Measurements from ENCODE around the gene TNFRSF25. TPM values are rescaled to one million over a fixed set of nuclear protein-coding genes. Genes with fewer than 3 reads are reported as not detected.

TNFRSF25 gene
- total RNA-seq, 1 experiment from 2014 or later = 19.4 TPM

- TF ChIP-seq CTCF (conservative IDR thresholded peaks at IDR 0.05) = peak; percentile 98
- H3K27ac ChIP-seq (ENCODE audit: insufficient read length, low read depth, low read length) = no peak overlapping the region
- no peak overlapping the region for H2BK20ac ChIP-seq (ENCODE audit: low read depth, low read length, poor library complexity, severe bottlenecking)
- no peak overlapping the region for H3K4ac ChIP-seq (ENCODE audit: low read depth, low read length)
- H3K27me3 Mint-ChIP-seq (ENCODE audit: low read depth) = peaks cover 5% of the 10 kb centered on the region
- H3K36me3 Mint-ChIP-seq (ENCODE audit: insufficient read depth in 1 of 3, low read depth in 3 of 3) = peaks cover 0 to 3% (median 3%) of the 10 kb centered on the region in 3 experiments; a peak in 3 of 7 replicates
- H3K4me1 Mint-ChIP-seq = peaks cover 18 to 24% of the 10 kb centered on the region in 2 experiments
- H3K79me1 ChIP-seq (ENCODE audit: insufficient read depth, low read depth, low read length, poor library complexity, severe bottlenecking) = no peaks in the 10 kb centered on the region
- no peak overlapping the region for H2BK120ac ChIP-seq (ENCODE audit: low read depth, low read length, poor library complexity, severe bottlenecking)
- no peaks in the 10 kb centered on the region for H4K20me1 ChIP-seq (ENCODE audit: control insufficient read depth, insufficient read depth, insufficient read length)
- no peak overlapping the region for H2BK12ac ChIP-seq (ENCODE audit: insufficient read length, low read depth, low read length)
- no peak overlapping the region for H4K8ac ChIP-seq (replicated peaks; ENCODE audit: insufficient read length, low read depth, low read length)
- no peak overlapping the region for H3K14ac ChIP-seq (ENCODE audit: insufficient read depth, low read length)
- no peak overlapping the region for H3K56ac ChIP-seq (ENCODE audit: insufficient read length, low read depth, low read length)
- no peak overlapping the region for H2BK5ac ChIP-seq (ENCODE audit: insufficient read length, low read length)
- H3K4me3 Mint-ChIP-seq = peak overlapping the region; percentile 70 to 78
- no peak overlapping the region for H3K23ac ChIP-seq (ENCODE audit: insufficient read length, low read depth, low read length)
- H3T11ph ChIP-seq (ENCODE audit: low read length) = no peak overlapping the region
- H3K4me2 ChIP-seq (ENCODE audit: insufficient read depth, insufficient read length, low read length) = peak overlapping the region; percentile 63
- 0 out of 2 replicates have a peak, but pooled peaks cover 1% of the 10 kb centered on the region for H3K79me2 ChIP-seq (ENCODE audit: insufficient read depth, low read length)
- H3K9me3 ChIP-seq (ENCODE audit: control insufficient read depth, low read depth, low read length) = no peaks in the 10 kb centered on the region
- DNase-seq = peak; percentile 95
- H2AFZ ChIP-seq (ENCODE audit: low read length) = no peak overlapping the region
- H4K91ac ChIP-seq (ENCODE audit: insufficient read length, low read depth, low read length) = no peak overlapping the region
- H4K5ac ChIP-seq (ENCODE audit: insufficient read length, low read depth, low read length) = no peak overlapping the region
- H3K4me1 ChIP-seq (ENCODE audit: insufficient read depth, low read length) = no peaks in the 10 kb centered on the region; the same call in 1 of the 2 replicates
- no peak overlapping the region for H3K9ac ChIP-seq (ENCODE audit: extremely low read depth, insufficient read length, low read length)
- no peak overlapping the region for H2AK5ac ChIP-seq (ENCODE audit: insufficient read length, low read length)
- H3K27me3 ChIP-seq (ENCODE audit: insufficient read depth, low read length) = no peaks in the 10 kb centered on the region
- no peak overlapping the region for H3K18ac ChIP-seq (ENCODE audit: insufficient read length, low read depth, low read length)
- peaks cover 17% of the 10 kb centered on the region for H3K23me2 ChIP-seq (ENCODE audit: insufficient read length, low read depth, low read length, poor library complexity, severe bottlenecking)
- H3K27ac Mint-ChIP-seq = no peak overlapping the region
- no peak overlapping the region for H2BK15ac ChIP-seq (ENCODE audit: low read depth, low read length)
- no CpG with 5 or more reads among the region's 15 CpGs for WGBS (ENCODE audit: extremely low coverage, insufficient read length, low lambda C conversion rate)
- no peaks in the 10 kb centered on the region; a peak in 1 of 5 replicates for H3K9me3 Mint-ChIP-seq
These were observed 20.5 kb upstream of the TNFRSF25 start for GRCh38 chr1:6486433-6487011.

Data from H9 (cell line).